Activated T-cell treated with anti-CD3 and anti-CD28 coated beads, Interleukin-2, amount 50 U/mL, for 4 hours (primary cell): ENCODE data around the gene LDLRAD3. TPM values are rescaled to one million over a fixed set of nuclear protein-coding genes. Genes with fewer than 3 reads are reported as not detected.

Experiments
- ATAC-seq, 2 donors: fragments of 200-7000 bp; cut with Tn5 transposase; one replicate each; pipeline ENCODE4 v1.10.0; 2021
- DNase-seq: peaks from one replicate; pipeline ENCODE4 v3.0.0-alpha.2; 2020
- H3K27me3 Mint-ChIP-seq: one replicate; pipeline ENCODE4 v1.8.0; 2021; ENCODE audit warnings: low read depth, mixed read lengths
- H3K36me3 Mint-ChIP-seq: one replicate; pipeline ENCODE4 v1.8.0; 2022; ENCODE audit warnings: mixed read lengths; ENCODE audit not compliant: insufficient read depth
- H3K4me1 Mint-ChIP-seq: one replicate; pipeline ENCODE4 v1.8.0; 2021; ENCODE audit warnings: low read depth, mixed read lengths
- H3K4me3 Mint-ChIP-seq: one replicate; pipeline ENCODE4 v1.8.0; 2021; ENCODE audit warnings: mild to moderate bottlenecking, moderate library complexity, mixed read lengths
- H3K9me3 Mint-ChIP-seq: one replicate; pipeline ENCODE4 v1.8.0; 2021; ENCODE audit warnings: mixed read lengths
- total RNA-seq, 3 donors: library from RNA; stranded (reverse); gene quantifications; one replicate each; pipeline ENCODE4 v1.2.1, GENCODE V29; 2021

The LDLRAD3 gene
- total RNA-seq, 3 donors from 2014 or later = 0.29 to 0.76 (median 0.71) TPM

GRCh38 chr11:35980686-35981390, 37.0 kb downstream of the LDLRAD3 start:
- H3K4me1 Mint-ChIP-seq = no peaks in the 10 kb centered on the region
- H3K36me3 Mint-ChIP-seq = no peaks in the 10 kb centered on the region
- peaks cover 2% of the 10 kb centered on the region for H3K27me3 Mint-ChIP-seq
- no peak for DNase-seq
- no peak overlapping the region for H3K4me3 Mint-ChIP-seq
- ATAC-seq = no peak
- peaks cover 4% of the 10 kb centered on the region for H3K9me3 Mint-ChIP-seq

- H3K27me3 Mint-ChIP-seq = peaks cover 2% of the 10 kb centered on the region
Measured at GRCh38 chr11:35981581-35981980, 37.7 kb downstream of the LDLRAD3 start.

GRCh38 chr11:35982061-35982460, 38.2 kb downstream of the LDLRAD3 start:
- H3K9me3 Mint-ChIP-seq = no peaks in the 10 kb centered on the region
- H3K4me1 Mint-ChIP-seq = no peaks in the 10 kb centered on the region
- H3K36me3 Mint-ChIP-seq = no peaks in the 10 kb centered on the region
- peaks cover 2% of the 10 kb centered on the region for H3K27me3 Mint-ChIP-seq
- H3K4me3 Mint-ChIP-seq = no peak overlapping the region
- ATAC-seq = no peak
- DNase-seq = no peak

More at GRCh38 chr11:35981581-35981980, 37.7 kb downstream of the LDLRAD3 start:
- no peaks in the 10 kb centered on the region for H3K4me1 Mint-ChIP-seq
- ATAC-seq (no peak), DNase-seq (no peak)
- no peak overlapping the region for H3K4me3 Mint-ChIP-seq
- H3K9me3 Mint-ChIP-seq = no peaks in the 10 kb centered on the region
- no peaks in the 10 kb centered on the region for H3K36me3 Mint-ChIP-seq

- H3K9me3 Mint-ChIP-seq = no peaks in the 10 kb centered on the region
Measured at GRCh38 chr11:35983981-35984380, 40.1 kb downstream of the LDLRAD3 start.

GRCh38 chr11:35986947-35987346, 43.1 kb downstream of the LDLRAD3 start:
- Mint-ChIP-seq H3K36me3 (no peaks in the 10 kb centered on the region), H3K4me1 (no peaks in the 10 kb centered on the region), H3K4me3 (no peak overlapping the region), H3K27me3 (peaks cover 15% of the 10 kb centered on the region), H3K9me3 (no peaks in the 10 kb centered on the region)
- no peak for DNase-seq
- no peak for ATAC-seq

More at GRCh38 chr11:35983981-35984380, 40.1 kb downstream of the LDLRAD3 start:
- Mint-ChIP-seq H3K27me3 (peaks cover 4% of the 10 kb centered on the region), H3K4me3 (no peak overlapping the region), H3K4me1 (no peaks in the 10 kb centered on the region), H3K36me3 (no peaks in the 10 kb centered on the region)
- DNase-seq (no peak), ATAC-seq (no peak)

GRCh38 chr11:35990170-35990569, 46.3 kb downstream of the LDLRAD3 start:
- H3K4me3 Mint-ChIP-seq = no peak overlapping the region
- H3K27me3 Mint-ChIP-seq = peaks cover 22% of the 10 kb centered on the region
- no peaks in the 10 kb centered on the region for H3K36me3 Mint-ChIP-seq
- H3K9me3 Mint-ChIP-seq = no peaks in the 10 kb centered on the region
- DNase-seq (no peak), ATAC-seq (no peak)
- H3K4me1 Mint-ChIP-seq = no peaks in the 10 kb centered on the region

- Mint-ChIP-seq H3K4me3 (no peak overlapping the region), H3K27me3 (peaks cover 22% of the 10 kb centered on the region), H3K9me3 (no peaks in the 10 kb centered on the region), H3K36me3 (no peaks in the 10 kb centered on the region), H3K4me1 (no peaks in the 10 kb centered on the region)
- ATAC-seq = no peak
- no peak for DNase-seq
Measured at GRCh38 chr11:35990816-35991215, 47.0 kb downstream of the LDLRAD3 start.

- H3K27me3 Mint-ChIP-seq = peaks cover 22% of the 10 kb centered on the region
- no peaks in the 10 kb centered on the region for H3K4me1 Mint-ChIP-seq
- H3K4me3 Mint-ChIP-seq = no peak overlapping the region
- ATAC-seq (no peak), DNase-seq (no peak)
- H3K9me3 Mint-ChIP-seq = no peaks in the 10 kb centered on the region
- no peaks in the 10 kb centered on the region for H3K36me3 Mint-ChIP-seq
Measured at GRCh38 chr11:35992548-35992947, 48.7 kb downstream of the LDLRAD3 start.

GRCh38 chr11:35994421-35994820, 50.6 kb downstream of the LDLRAD3 start:
- DNase-seq (no peak), ATAC-seq (no peak)
- no peaks in the 10 kb centered on the region for H3K36me3 Mint-ChIP-seq
- no peaks in the 10 kb centered on the region for H3K9me3 Mint-ChIP-seq
- H3K4me3 Mint-ChIP-seq = no peak overlapping the region
- no peaks in the 10 kb centered on the region for H3K4me1 Mint-ChIP-seq
- H3K27me3 Mint-ChIP-seq = peaks cover 16% of the 10 kb centered on the region

- Mint-ChIP-seq H3K4me3 (no peak overlapping the region), H3K27me3 (peaks cover 10% of the 10 kb centered on the region), H3K4me1 (no peaks in the 10 kb centered on the region), H3K9me3 (no peaks in the 10 kb centered on the region), H3K36me3 (no peaks in the 10 kb centered on the region)
- ATAC-seq (no peak), DNase-seq (no peak)
Measured at GRCh38 chr11:35995681-35996271, 51.9 kb downstream of the LDLRAD3 start.

- Mint-ChIP-seq H3K36me3 (no peaks in the 10 kb centered on the region), H3K27me3 (peaks cover 5% of the 10 kb centered on the region), H3K9me3 (no peaks in the 10 kb centered on the region), H3K4me3 (no peak overlapping the region), H3K4me1 (no peaks in the 10 kb centered on the region)
- DNase-seq (no peak), ATAC-seq (no peak)
Measured at GRCh38 chr11:35997902-35998520, 54.1 kb downstream of the LDLRAD3 start.

- no peaks in the 10 kb centered on the region for H3K36me3 Mint-ChIP-seq
- DNase-seq (no peak), ATAC-seq (no peak)
- no peaks in the 10 kb centered on the region for H3K27me3 Mint-ChIP-seq
- no peaks in the 10 kb centered on the region for H3K9me3 Mint-ChIP-seq
- H3K4me1 Mint-ChIP-seq = no peaks in the 10 kb centered on the region
- H3K4me3 Mint-ChIP-seq = no peak overlapping the region
Measured at GRCh38 chr11:35998634-35999033, 54.8 kb downstream of the LDLRAD3 start.

GRCh38 chr11:36000616-36001190, 56.8 kb downstream of the LDLRAD3 start:
- Mint-ChIP-seq H3K27me3 (no peaks in the 10 kb centered on the region), H3K4me3 (no peak overlapping the region), H3K9me3 (peaks cover 6% of the 10 kb centered on the region), H3K36me3 (no peaks in the 10 kb centered on the region), H3K4me1 (no peaks in the 10 kb centered on the region)
- no peak for ATAC-seq
- DNase-seq = no peak

- Mint-ChIP-seq H3K9me3 (peaks cover 6% of the 10 kb centered on the region), H3K4me1 (no peaks in the 10 kb centered on the region), H3K4me3 (no peak overlapping the region), H3K36me3 (no peaks in the 10 kb centered on the region), H3K27me3 (no peaks in the 10 kb centered on the region)
- DNase-seq = no peak
- no peak for ATAC-seq
Measured at GRCh38 chr11:36002196-36002595, 58.3 kb downstream of the LDLRAD3 start.
